ACC112 (cell line): ENCODE measurements around the gene CHMP4A.
"Not testable (repeated sequence)": the region's sequence is repeated elsewhere in the genome, so short reads cannot be mapped to it uniquely, and the experiment has no call there.

ENCODE experiments used
- H2AFZ ChIP-seq: fragments of 200-600 bp; sonication (generic); one replicate; pipeline ENCODE4 v1.6.0; 2017; ENCODE audit warnings: antibody characterized with exemption, low read length; ENCODE audit not compliant: unreplicated experiment
- H3K27ac ChIP-seq: fragments of 200-600 bp; sonication (generic); 2 replicates; pipeline ENCODE4 v1.5.1; 2014; ENCODE audit warnings: low read depth, mild to moderate bottlenecking, antibody characterized with exemption, low read length, moderate library complexity
- H3K27me3 ChIP-seq: fragments of 200-600 bp; sonication (generic); 2 replicates; pipeline ENCODE4 v1.6.1; 2014; ENCODE audit warnings: mild to moderate bottlenecking, antibody characterized with exemption, low read length, moderate library complexity, mixed read lengths; ENCODE audit not compliant: insufficient read depth
- H3K36me3 ChIP-seq: fragments of 200-600 bp; sonication (generic); 2 replicates; pipeline ENCODE4 v1.6.1; 2016; ENCODE audit warnings: mild to moderate bottlenecking, antibody characterized with exemption, low read length, moderate library complexity, mixed read lengths; ENCODE audit not compliant: insufficient read depth
- H3K4me1 ChIP-seq: fragments of 200-600 bp; sonication (generic); one replicate; pipeline ENCODE4 v1.6.1; 2016; ENCODE audit warnings: low read length, mixed read lengths; ENCODE audit not compliant: insufficient read depth, unreplicated experiment, control insufficient read depth
- H3K4me3 ChIP-seq: fragments of 200-600 bp; sonication (generic); 2 replicates; pipeline ENCODE4 v1.5.1; 2014; ENCODE audit warnings: mild to moderate bottlenecking, low read depth, low read length
- H3K79me2 ChIP-seq: fragments of 200-600 bp; sonication (generic); one replicate; pipeline ENCODE4 v1.6.0; 2016; ENCODE audit warnings: low read length; ENCODE audit not compliant: control insufficient read depth, unreplicated experiment, insufficient read depth

The CHMP4A gene

DNA sequence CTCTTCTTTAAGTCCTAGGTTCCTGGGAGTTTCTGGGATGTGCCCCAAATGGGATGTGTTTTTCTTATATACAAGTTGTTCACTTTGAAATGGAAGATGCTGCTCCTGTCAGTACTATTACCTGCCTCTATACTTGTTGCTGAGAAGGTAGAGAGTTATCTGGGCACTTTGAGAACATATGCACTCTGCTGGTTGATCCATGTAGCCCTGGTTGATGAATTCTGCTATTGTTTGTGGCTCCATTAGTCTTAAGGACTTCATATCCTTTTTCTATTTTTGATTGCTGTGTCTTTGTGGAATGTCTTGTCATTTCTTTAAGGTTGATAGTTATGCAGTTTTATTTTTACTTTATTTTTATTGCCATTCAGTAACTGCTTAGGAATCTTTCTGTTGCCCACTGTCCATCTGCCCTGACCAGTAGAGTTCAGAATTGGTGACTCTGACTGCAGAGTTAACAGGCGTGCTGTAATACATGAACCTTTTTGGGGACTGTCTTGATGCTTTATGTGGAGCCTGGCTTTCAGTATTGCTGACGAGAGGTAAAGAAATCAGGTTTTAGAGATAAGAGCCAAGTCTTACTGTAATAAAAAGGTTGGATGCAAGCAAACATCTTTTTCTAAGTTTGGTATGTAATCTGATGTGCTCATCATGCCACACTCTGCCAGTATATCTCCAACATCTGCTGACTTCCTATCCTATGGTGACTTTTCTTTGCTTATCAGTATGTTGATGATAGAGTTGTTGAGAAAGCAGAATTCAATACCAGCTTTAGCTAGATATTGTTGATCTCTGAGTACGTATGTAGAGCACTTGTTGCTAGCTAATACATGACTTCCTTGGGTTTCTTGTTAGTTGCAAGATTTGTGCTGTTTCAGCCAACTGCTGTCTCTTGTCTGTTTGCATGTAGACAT, 21.1 kb upstream of the CHMP4A start:
- no peaks in the 10 kb centered on the region for H3K27me3 ChIP-seq
- no peak overlapping the region for H2AFZ ChIP-seq
- peak overlapping the region; percentile 95 for H3K4me3 ChIP-seq
- peaks cover 58% of the 10 kb centered on the region for H3K79me2 ChIP-seq
- H3K27ac ChIP-seq = no peak overlapping the region
- peaks cover 31% of the 10 kb centered on the region; the same call in 1 of the 2 replicates for H3K36me3 ChIP-seq
- H3K4me1 ChIP-seq = peaks cover 42% of the 10 kb centered on the region

DNA sequence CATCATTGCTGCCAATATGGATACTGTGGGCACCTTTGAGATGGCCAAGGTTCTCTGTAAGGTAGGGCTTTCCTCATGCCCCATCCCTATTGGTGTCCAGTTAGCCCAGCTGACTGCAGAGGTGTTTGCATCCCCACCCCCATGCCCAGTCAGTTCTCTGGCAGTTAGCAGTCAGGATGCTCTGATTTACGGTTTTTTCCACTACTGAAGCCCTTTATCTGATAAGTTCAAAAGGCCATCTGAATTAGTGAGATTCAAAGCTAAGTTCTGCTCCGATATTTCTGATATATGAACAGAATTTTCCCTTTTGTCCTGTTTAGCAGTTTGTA, 20.2 kb upstream of the CHMP4A start:
- H3K27ac ChIP-seq = peak overlapping the region; percentile 92
- no peak overlapping the region for H2AFZ ChIP-seq
- peak overlapping the region; percentile 95 for H3K4me3 ChIP-seq
- H3K36me3 ChIP-seq = peaks cover 27% of the 10 kb centered on the region; the same call in 1 of the 2 replicates
- H3K79me2 ChIP-seq = peaks cover 57% of the 10 kb centered on the region
- H3K27me3 ChIP-seq = no peaks in the 10 kb centered on the region
- H3K4me1 ChIP-seq = peaks cover 33% of the 10 kb centered on the region

DNA sequence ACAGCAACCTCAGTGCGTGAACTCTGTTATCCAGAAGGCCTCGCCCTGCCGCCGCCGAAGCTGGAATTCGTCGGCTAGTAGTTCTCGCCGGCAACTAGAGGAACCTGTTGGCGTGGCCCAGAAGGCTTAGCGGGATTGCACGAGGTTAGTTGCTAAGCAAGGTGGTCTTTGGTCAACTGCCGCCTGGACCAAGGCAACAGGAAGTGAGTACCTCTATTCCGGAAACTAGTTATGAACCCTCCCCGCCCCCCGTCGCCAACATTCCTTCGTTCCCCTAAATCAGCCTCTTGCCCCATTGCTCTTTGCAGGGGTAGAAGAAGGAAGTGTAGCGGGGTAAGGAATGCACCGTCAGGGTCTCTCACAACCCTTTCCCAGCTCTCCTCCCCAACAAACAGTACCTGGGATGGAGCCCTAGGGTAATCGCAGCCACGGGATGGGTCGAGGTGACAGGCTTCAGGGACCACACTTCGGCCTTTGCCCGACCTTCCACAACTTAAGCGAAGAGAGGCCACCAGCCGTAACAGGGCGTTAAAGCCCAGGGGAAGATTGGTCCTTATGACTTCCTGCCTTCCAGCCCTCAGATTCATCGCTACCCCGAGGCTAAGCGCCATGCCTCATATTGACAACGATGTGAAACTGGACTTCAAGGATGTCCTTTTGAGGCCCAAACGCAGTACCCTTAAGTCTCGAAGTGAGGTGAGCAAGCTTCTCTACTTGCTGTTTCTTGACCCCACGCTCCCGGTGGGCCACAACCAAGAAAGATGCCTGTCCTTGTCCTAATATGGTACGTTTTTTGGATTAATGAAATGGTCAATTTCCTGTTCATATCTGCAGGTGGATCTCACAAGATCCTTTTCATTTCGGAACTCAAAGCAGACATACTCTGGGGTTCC, 19.6 kb upstream of the CHMP4A start, which contains the start of gene GMPR2:
Gene GMPR2 (plus strand): TSS at position 285 of the 893 bp plus-strand sequence. CDS start 325 bp downstream, at position 610.
- Histone ChIP-seq H3K27me3 (no peaks in the 10 kb centered on the region), H3K27ac (peak within 1 kb of the TSS; percentile 92), H3K79me2 (peaks cover 63% of the 10 kb centered on the region), H3K4me3 (peak within 1 kb of the TSS; percentile 95), H3K4me1 (peaks cover 27% of the 10 kb centered on the region), H2AFZ (peak within 1 kb of the TSS; percentile 98), H3K36me3 (peaks cover 23% of the 10 kb centered on the region; the same call in 1 of the 2 replicates)

DNA sequence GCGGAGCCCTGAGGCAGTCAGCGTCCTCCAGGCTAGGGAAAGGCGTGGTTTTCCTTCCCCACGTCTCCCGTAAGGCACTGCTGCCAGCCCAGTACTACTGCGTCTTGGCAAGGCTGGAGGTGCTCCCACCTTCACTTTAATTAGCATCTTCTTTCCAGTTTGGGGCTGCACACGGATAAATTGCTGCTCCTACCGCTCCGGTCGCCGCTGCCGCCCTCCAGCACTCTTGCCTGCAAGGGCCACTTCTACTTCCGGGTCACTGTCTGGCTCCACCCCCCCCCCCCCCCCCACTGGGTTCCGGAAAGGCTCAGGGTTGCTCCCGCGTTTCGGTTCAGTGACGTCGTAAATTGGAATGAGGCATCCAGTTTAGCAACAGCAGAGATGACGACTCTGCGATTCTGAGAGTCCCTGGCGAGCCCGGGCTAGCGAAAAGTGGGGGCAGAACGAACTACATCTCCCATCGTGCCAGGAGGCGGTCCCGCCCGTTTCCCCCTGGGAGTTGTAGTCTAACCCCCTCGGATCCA, 18.9 kb upstream of the CHMP4A start, which contains the start of gene NEDD8:
Gene NEDD8 (minus strand): TSS at position 247 of the 524 bp plus-strand sequence. CDS start 100 bp downstream, at position 147.
- peak within 1 kb of the TSS; percentile 95 for H3K4me3 ChIP-seq
- H2AFZ ChIP-seq = peak within 1 kb of the TSS; percentile 98
- H3K27me3 ChIP-seq = no peaks in the 10 kb centered on the region
- H3K36me3 ChIP-seq = peaks cover 23% of the 10 kb centered on the region; the same call in 1 of the 2 replicates
- peak within 1 kb of the TSS; percentile 92 for H3K27ac ChIP-seq
- H3K4me1 ChIP-seq = peaks cover 30% of the 10 kb centered on the region
- H3K79me2 ChIP-seq = peaks cover 71% of the 10 kb centered on the region

DNA sequence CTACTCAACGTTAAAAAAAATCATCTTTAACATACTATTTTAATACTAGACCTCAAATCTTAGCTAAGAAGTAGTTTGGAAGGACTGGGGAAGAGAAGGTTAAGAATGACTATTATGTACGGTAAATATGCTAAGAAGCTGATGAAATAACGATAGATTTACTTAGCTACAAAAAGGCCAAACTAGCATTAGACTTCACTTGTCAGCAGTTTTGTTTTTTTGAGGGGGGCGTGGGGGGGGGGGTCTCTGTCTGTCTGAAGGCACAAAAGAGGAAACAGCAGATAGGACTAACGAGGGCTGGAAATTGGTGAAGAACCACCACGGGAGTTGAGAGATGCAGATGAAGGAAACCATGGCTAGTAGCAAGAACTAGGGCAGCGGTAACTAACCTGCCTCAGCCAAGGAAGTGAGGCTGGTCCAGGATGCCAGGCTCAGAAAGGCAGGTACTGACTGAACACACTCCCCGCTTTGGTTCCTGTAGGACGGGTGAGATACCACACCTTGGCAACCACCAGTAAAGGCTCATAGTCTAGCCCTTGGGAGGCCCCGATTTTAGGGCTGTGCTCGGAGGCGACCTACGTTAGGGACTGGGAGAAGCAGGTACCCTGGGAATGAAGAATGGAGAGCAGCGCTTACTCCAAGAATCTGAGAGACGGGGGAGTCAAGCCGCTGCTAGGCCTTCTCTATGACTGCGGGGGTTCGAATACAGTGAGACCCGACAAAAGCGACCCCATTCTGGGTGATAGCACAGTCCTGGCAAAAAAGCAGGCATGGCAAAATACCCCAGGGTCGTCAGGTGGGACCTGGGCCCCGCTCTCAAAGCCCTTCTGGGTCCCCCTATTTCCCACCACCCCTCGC, 18.2 kb upstream of the CHMP4A start:
- H3K27ac ChIP-seq = peak overlapping the region; percentile 92
- peaks cover 77% of the 10 kb centered on the region for H3K79me2 ChIP-seq
- H3K27me3 ChIP-seq = no peaks in the 10 kb centered on the region
- peaks cover 18% of the 10 kb centered on the region; the same call in 1 of the 2 replicates for H3K36me3 ChIP-seq
- peak overlapping the region; percentile 64 for H2AFZ ChIP-seq
- peak overlapping the region; percentile 95 for H3K4me3 ChIP-seq
- H3K4me1 ChIP-seq = peaks cover 37% of the 10 kb centered on the region

DNA sequence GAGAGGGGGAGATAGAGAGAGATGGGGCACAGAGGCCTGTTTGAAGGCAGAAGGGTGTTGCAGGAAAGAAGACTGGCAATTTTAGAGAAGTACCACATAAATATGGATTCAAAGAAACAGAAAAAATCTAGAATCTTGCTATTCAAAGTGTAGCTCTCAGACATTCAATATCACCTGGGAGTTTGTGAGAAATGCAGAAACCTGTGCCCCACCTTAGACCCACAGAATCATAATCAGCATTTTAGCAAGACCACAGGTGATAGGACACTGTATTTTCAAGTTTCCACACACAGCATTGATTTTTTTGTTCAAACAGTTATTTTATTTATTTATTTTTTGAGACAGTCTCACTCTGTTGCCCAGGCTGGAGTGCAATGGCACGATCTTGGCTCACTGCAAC, 15.6 kb upstream of the CHMP4A start:
- Histone ChIP-seq H3K27ac (no peak overlapping the region), H3K27me3 (no peaks in the 10 kb centered on the region), H3K4me3 (no peak overlapping the region), H3K36me3 (peaks cover 8% of the 10 kb centered on the region; the same call in 1 of the 2 replicates), H3K79me2 (peaks cover 83% of the 10 kb centered on the region), H3K4me1 (peaks cover 40% of the 10 kb centered on the region), H2AFZ (no peak overlapping the region)

DNA sequence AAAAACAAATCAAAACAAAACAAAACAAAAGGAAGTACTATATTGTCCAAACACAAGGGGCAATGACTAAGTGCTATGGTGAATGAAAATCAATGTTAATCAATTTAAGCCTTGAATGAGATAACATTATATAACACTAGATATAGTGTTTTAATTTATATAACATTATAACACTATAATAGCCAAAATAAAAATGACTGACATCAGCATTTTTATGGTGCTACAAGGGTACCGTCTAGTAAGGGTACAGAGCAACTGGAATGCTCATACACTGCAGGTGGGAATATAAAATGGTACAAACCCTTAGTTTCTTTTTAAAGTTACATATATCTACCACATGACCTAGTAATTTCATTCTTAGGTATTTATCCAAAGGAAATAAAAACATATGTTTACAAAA, 13.2 kb upstream of the CHMP4A start:
- Histone ChIP-seq H3K4me3 (no peak overlapping the region), H3K27ac (0 out of 2 replicates have a peak overlapping the region, but pooled peaks have one; percentile 16), H3K27me3 (no peaks in the 10 kb centered on the region), H3K4me1 (peaks cover 34% of the 10 kb centered on the region), H3K36me3 (peaks cover 8% of the 10 kb centered on the region; the same call in 1 of the 2 replicates), H3K79me2 (peaks cover 75% of the 10 kb centered on the region), H2AFZ (no peak overlapping the region)

DNA sequence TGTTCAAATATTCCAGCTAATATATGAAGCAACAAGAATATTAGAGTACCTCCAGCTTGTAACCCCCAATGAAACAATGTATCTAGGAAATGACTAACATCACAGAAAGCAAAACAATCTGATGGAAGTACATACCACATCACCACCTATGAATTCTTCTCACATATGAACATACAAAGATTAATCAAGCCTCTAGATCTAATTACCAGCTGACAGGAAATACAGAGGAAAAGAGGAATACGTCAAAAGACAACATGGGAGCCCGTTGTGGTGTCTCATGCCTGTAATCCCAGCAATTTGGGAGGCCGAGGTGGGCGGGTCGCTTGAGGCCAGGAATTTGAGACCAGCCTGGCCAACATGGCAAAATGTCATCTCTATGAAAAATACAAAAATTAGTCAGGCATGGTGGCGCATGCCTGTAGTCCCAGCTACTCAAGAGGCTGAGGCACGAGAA, 11.4 kb upstream of the CHMP4A start:
- Histone ChIP-seq H3K79me2 (peaks cover 76% of the 10 kb centered on the region), H3K4me3 (peak overlapping the region; percentile 15; the same call in 1 of the 2 replicates), H3K27ac (peak overlapping the region; percentile 80), H3K36me3 (peaks cover 8% of the 10 kb centered on the region; the same call in 1 of the 2 replicates), H3K4me1 (peaks cover 27% of the 10 kb centered on the region), H3K27me3 (no peaks in the 10 kb centered on the region), H2AFZ (peak overlapping the region; percentile 0)

DNA sequence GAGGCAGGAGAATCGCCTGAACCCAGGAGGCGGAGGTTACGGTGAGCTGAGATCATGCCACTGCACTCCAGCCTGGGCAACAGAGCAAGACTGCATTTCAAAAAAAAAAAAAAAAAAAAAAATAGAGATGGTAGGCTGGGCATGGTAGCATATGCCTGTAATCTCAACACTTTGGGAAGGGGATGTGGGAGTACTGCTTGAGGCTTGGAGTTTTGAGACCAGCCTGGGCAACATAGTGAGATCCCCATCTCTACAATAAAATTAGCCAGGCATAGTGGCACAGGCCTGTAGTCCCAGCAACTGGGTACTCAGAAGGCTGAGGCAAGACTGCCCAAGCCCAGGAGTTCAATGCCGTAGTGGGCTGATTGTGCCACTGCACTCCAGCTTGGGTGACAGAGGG, 9.7 kb upstream of the CHMP4A start:
- Histone ChIP-seq H3K79me2 (peaks cover 65% of the 10 kb centered on the region), H3K4me1 (peaks cover 27% of the 10 kb centered on the region)
- not testable (repeated sequence) for H2AFZ ChIP-seq, H3K4me3 ChIP-seq, H3K27ac ChIP-seq, H3K27me3 ChIP-seq, H3K36me3 ChIP-seq
